Ishikawa (cell line): ENCODE measurements around the gene DNAH6.

ENCODE experiments used
- EP300 ChIP-seq: IDR thresholded peaks from 2 replicates; pipeline ENCODE4 v1.6.1; 2012; ENCODE audit warnings: borderline replicate concordance
- RAD21 ChIP-seq: IDR thresholded peaks from 2 replicates; pipeline ENCODE4 v1.6.1; 2012; ENCODE audit warnings: low read depth
- REST ChIP-seq: IDR thresholded peaks from 2 replicates; pipeline ENCODE4 v1.6.1; 2012; ENCODE audit warnings: low read depth, mild to moderate bottlenecking

GRCh38 chr2:84854850-84855249 is 338.6 kb downstream of the DNAH6 start:
- TF ChIP-seq EP300, result no peak
- no peak for TF ChIP-seq RAD21
- no peak for TF ChIP-seq REST
